Measurements from ENCODE around the gene MEIS1.

The MEIS1 gene

DNA sequence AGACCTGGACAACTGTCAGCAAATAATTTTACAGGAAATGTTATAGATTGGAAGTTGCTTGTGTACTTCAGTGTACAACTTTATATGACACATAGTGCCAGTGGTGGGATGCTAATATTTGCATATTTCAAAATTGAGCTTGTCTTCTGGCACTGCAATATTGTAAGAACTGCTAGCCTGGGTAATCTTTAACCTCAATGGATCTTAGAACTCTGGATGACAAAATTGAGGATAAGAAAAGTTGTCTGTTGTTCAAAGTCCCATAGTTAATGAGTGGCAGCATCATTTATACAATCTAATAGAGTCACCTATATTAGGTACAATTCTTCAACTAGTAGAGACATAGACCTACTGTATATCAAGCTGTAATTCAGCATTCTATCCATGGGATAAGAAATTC is 110.3 kb downstream of the MEIS1 start:
- DNase-seq, result no peak

DNA sequence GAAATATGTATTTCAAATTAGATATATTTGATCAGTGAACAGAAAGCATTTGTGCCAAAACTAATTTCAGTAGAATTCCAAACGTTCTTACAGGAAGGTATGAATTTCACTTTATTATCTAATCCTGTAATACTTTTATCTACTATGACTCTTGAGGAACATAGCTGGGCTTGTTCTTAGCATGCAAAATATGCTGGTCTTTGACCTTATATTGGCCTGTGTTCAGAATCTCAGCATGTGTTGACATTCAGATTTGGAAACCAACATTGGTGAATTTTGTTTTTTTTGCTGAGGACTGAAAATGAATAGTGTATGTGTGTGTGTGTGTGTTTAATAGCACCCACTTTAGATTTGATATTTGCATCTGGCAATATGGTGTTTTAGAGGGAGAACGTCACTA is 112.2 kb downstream of the MEIS1 start:
- no peak for DNase-seq

DNA sequence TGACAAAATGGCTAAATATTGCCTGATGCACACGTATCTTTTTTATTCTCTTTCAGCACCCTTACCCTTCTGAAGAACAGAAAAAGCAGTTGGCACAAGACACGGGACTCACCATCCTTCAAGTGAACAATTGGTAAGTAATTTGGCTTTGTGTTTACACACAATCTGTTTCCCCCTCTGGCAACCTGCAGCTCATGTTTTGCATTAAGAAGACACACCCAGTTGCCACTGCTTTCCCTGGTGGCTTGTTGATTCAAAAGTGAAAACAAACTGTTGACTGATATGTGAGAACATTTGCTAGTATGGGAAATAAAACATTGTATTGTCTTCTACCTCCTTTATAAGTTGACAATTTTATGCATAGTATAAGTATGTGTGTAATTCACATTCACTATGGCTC is 113.0 kb downstream of the MEIS1 start:
- peak; percentile 31 for DNase-seq

DNA sequence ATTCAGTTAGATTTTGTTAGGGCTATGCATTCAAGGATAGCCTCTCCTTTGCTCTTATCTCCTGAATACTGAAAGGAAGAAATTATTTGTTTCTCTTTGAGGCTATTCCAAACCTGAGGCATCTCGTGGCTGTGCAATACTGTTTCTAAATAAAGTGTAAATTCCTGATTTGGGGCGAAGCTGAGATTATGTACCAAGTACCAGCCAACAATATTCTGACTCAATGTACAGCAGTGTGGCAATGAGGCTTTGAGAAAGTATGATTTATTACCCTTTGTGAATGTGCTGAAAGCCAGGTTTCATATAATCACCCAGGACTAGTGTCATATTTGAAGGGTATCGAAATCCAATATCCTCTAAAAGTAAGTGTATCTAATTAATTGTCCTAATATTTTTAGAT is 113.5 kb downstream of the MEIS1 start:
- DNase-seq, result no peak

DNA sequence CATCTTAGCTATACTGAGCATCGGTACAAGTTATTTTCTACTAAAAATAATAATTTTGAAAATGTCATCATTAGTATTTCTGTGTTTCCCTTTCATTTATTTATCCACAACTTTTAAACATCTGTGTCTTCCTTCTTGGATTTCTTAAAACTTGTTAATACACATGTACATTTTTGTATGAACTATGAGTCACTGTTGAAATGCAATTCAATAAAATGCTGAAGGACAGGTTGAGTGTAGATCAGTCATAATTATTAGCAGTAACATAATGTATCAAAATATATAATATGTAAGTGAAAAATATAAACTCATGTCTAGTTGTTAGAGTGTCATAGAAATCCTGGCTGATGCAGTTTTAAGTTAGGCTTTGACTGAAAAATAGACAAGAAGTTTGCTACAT is 115.9 kb downstream of the MEIS1 start:
- DNase-seq, result no peak

DNA sequence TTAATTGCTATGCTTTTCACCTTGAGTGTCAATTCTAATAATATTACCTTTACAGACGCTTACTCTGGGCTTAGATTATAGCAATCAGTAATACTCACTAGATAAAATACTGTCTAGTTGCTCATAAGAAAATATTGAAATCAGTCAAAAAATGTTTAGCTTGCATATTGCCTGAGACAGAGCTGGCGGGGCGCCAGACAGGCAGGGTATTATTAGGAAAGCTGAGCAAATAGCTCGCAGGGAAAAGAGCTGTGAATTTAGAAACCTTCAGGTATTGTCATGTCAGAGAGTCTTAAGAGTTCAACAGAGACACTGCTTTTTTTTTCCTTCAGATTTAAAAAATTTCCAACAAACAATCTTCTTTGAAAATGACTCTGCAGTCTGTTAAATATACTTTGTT is 118.4 kb downstream of the MEIS1 start:
- peak; percentile 49 for DNase-seq

DNA sequence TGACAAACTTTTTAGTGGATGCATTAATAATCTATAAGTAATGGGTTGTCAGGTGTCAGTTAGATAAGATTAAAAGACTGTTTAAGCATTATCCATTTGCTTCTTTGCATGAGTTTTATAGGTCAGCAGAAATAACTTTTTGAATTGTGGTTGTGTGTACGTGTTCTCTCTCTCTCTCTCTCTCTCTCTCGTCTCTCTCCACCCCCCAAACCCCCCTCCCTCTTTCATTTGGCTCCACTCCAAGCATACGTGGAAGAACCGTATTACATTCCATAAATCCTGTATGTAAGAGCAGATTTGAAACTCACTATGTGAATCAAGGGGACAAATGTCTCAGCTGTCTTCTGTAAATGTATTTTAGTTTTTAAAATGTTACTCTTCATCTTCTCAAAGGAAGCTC is 120.2 kb downstream of the MEIS1 start:
- DNase-seq, result no peak

DNA sequence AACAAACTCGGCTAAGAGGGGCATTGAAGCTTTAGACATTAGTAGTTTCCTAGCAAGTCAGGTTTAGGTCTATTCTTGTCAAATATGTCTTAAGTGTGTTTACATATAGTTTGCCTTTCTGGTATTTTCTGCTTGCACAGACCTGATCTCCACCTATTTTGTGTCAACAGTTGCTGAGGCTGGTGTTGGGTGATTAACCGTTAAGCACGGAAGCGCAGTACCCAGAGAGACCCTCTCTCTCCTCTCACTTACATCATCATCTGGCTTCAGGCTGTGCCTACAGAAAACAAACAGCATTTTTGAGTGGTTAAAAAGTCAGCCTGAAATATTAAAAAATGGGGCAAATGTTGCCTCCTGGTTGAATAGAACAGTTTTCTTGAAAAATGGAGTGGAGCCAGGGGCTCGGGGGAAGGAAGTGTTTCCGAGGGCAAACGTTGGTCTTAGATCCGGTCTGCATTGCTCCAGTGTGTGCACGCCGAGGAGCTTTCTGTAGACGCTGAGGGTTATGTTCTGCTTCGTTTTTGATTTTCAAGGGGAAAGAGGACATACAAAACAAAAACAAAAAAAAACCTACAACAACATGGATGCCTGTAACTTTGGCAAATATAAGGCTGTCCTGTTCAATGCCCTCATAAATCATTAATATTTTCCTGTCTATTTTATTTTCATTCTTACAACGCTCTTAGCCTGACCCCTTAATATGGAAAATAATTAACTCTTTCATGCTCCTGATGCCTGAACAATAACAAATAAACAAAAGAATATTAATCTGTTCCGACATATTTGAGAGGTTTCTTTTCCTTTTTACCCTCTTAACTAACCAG is 120.8 kb downstream of the MEIS1 start:
- DNase-seq, result peak; percentile 38

DNA sequence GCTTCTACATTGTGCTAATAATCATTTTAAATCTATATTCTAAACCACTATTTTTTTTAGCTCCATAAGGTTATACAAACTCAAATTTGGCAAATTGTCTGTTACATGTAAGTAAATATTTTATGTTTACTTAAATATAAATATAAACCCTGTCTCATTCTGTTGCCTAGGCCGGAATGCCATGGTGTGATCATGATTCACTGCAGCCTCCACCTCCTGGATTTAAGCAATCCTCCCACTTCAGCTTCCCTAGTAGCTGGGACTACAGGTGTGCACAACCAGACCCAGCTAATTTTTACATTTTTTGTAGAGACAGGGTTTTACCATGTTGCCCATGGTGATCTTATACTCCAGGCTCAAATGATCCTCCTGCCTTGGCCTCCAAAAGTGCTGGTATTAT is 124.7 kb downstream of the MEIS1 start:
- no peak for DNase-seq

DNA sequence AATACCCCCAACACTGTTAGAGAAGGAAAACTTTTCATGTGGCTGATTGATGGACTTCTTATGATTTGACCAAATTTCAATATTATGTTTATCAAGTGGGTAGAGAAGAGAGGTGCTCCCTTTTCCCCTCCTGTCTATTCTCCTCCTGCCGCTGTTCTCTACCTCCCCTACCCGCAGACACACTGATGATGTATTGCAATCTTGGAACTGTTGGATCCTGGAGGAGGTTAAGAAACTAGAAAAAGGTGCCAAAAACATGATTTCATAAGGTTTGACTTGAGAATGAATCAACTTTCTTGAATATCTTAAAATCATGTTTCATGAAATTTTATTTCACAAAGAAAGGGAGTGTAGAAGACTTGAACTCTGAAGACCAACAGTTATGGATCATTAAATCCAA is 125.8 kb downstream of the MEIS1 start:
- no peak for DNase-seq

DNA sequence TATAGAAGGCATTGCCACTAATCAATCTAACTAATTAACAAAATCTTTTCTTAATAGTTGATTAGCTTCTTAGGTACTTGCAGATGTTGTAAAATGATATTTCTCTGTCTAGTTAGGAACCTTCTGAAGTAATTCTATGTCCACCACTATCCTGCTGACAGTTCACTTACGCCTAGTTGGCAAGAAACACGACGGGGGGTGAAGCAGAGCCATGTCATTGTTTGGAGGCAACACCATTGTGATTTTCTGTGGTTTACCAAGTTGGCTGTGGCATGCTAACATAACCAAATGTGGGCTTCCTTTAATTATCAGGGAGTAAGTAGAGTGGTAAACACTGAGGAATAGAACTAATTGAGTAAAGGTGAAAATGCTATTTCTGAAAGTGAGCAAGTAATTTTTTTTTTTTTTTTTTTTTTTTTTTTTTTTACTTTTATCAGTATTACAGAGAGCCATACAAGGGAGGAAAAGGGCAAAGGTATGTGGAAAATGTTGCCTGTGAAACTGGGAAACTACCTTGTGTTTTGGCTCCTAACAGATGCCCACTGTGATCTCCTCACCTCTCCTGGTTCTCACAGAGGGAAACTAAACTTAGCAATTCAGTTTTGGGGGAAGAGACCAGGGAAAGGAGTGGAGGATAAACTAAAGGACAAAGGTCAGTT is 126.8 kb downstream of the MEIS1 start:
- no peak for DNase-seq

DNA sequence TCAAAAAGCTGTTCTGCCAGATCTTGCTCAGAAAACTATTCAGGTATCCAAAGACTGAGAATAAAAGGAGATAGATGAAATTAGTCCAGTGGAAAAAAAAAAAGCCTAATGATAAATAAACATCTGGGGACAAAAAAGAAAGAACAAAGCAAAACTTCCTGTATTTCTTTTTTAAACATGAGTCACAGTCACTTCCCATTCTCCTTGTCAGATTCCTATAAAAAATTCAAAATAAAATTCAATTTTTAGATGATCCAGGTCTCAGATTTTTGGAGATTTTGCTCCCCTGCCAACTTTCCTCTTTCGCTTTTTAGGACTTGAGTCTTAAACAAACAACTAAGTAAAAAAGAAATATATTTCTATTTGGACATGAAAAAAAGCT is 127.4 kb downstream of the MEIS1 start:
- DNase-seq, result no peak

DNA sequence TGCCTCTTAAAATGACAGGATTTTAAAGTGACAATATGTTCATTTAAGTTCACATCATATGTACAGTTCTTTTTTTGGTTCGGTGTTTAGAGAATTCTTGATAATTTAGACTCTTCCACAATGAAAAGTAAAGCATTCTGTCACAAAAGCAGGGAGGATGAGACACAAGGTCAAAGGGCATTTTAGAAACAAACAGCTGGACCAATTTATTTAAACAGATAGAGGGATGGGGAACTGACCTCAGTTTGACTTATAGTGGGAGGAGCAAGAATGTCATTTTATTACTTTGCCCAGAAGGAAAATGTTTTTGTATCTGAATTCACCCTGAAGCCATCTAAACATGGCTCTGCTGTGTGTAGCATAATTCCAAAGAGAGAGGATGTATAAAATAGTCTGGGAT is 128.5 kb downstream of the MEIS1 start:
- DNase-seq, result no peak

DNA sequence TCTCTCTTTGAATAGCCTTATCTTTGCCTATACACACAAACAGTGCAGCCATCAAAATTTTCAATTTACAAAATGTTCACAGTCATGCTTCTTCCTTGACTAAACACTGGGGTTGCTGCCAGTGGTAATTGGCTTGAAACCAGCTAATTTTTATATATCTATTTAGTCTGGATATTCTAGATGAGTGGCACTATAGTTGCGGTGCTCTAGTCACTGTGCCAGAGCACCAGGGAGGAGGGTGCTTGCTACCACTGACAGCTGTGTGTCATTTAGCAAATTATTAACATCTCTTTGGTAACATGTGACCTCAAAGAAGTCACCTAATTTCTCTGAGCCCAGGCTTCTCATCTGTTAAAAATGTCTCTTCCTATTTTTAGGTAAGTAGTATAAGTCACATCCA is 130.4 kb downstream of the MEIS1 start:
- DNase-seq, result no peak

DNA sequence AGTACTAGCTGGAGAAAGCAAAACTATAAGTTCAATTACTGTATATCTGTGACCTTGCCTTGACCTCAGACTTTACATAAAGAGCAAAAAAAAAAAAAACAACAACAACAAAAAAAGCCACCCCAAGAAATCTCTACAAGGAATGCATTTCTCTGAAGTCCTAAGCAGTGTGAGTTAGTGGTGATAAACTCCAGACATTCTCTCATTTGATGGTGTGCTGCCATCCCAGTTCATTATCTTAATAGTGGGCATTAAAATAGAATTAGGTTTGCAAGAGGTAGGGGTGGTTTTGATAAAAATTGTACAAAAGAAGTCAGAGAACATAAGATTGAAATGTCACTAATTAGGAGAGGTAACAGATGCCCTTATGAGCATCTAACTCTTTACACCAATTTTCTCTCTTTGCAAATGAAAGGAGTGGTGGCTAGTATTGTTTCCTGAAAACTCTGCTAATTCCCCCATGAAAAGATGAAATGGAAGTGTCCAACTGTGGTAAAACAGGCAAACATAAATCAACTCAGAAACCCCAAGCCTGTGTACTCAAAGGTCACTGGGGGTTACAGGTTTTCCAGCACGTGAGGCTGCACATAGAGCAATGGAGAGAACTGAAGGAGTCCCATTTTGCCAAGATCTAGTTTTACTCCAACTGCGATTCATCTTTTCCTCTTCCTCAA is 131.9 kb downstream of the MEIS1 start:
- DNase-seq, result no peak

DNA sequence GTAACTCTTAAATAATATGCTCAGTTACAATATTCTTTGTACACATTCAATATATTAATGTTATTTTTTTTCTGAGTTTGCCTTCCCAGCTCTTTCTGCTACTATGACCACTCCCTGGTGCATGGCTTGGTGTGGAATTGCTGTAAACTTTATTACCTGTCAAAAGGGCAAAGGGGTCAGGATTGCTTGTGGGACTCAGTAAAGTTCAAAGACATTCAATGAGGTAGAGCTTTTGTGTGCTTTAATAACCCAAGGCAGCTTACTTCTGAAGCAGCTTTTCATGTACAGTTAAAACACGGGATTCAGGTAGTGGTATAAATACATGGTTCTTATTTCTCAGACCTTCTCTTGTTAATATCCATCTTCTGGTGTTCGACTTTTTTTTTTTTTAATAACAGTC is 132.8 kb downstream of the MEIS1 start:
- no peak for DNase-seq

DNA sequence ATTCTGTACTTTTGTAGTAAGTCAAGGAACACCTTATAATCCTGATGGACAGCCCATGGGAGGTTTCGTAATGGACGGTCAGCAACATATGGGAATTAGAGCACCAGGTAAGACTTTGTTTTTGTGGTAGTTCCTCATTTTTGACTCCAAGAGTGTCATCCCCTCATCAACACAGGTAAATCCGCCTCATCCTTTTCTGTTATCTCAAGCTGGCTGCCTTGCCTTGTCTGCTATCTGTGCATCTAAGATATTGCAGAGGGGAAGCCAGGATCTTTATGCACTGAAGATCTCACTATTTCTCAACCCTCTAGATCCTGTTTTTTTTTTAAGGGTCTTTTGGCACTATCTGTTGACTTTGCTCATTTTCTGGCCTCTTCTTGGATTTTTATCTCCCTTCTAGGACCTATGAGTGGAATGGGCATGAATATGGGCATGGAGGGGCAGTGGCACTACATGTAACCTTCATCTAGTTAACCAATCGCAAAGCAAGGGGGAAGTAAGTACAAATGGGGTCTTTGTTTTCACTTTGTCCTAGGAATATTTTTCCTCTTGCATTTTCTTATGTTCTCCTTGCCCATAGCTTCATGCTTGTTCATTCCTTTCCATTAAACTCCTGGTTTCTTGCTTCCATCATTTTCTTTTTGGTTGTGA is 133.8 kb downstream of the MEIS1 start:
- DNase-seq, result no peak

DNA sequence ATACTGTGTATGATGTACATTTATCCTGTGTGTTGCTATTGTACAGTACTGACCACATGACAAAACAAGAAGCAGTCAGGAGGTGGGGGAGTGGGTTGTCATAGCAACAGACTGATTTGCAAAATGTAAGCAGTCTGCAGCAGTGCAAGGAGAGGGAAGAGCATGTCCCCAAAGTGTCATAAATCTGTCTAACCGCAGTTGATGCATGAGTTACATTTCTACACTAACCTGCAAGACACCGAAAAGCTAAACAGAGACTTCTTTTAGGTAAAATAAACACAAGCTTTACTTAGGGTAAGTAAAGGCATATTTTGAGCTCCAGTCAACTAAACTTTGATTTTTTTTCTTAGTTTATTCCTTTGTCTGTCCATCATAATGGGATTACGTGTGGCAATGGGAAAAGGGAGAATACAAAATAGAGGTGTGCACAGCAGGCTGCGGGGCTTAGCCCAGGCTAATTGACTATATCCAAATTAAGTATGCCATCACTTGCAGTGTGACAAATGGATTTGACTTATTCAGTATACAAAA is 134.5 kb downstream of the MEIS1 start:
- DNase-seq, result peak; percentile 14

DNA sequence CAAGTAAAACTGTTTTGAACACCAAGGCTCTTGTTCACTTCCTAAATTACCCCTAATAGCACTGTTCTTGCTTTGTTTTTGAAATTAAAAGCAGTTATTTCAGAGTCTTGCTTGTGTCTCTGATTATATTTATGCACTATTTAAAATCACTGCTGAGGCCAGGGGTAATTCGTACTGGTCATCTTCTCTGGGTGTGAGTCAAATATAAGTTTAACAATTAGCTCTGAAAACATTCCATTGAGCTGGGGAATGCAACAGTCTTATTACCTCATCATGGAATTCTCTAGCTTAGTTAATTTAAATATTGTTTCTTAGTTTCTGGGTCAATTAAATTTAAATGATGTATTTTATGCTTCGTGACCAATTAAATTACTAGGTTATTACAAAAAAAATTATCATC is 135.0 kb downstream of the MEIS1 start:
- DNase-seq, result no peak

DNA sequence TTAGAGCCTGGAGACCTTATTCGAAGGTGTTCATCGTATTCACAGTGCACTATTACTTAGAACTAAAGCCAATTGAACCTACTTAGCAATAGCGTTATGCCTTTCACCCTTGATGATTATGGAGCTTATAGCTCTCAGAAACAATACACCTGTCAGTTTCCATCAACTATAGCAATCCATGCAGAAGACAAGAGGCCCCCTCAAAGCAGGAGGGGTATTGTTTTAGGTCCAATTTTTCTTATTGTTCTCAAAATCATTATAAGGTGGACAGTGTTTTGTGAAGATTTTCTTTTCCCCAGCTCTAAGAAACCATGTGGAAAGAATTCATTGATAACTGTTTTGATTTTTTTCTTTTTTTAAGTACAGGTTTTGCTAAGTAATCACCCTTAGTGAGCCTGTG is 135.5 kb downstream of the MEIS1 start:
- DNase-seq, result no peak

DNA sequence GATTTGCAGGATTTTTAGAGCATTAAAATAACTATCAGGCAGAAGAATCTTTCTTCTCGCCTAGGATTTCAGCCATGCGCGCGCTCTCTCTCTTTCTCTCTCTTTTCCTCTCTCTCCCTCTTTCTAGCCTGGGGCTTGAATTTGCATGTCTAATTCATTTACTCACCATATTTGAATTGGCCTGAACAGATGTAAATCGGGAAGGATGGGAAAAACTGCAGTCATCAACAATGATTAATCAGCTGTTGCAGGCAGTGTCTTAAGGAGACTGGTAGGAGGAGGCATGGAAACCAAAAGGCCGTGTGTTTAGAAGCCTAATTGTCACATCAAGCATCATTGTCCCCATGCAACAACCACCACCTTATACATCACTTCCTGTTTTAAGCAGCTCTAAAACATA is 137.0 kb downstream of the MEIS1 start:
- DNase-seq, result no peak

DNA sequence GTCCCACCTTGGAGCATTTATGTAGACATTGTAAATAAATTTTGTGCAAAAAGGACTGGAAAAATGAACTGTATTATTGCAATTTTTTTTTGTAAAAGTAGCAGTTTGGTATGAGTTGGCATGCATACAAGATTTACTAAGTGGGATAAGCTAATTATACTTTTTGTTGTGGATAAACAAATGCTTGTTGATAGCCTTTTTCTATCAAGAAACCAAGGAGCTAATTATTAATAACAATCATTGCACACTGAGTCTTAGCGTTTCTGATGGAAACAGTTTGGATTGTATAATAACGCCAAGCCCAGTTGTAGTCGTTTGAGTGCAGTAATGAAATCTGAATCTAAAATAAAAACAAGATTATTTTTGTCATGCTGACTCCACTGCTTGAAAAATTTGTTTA is 137.5 kb downstream of the MEIS1 start:
- DNase-seq, result no peak

DNA sequence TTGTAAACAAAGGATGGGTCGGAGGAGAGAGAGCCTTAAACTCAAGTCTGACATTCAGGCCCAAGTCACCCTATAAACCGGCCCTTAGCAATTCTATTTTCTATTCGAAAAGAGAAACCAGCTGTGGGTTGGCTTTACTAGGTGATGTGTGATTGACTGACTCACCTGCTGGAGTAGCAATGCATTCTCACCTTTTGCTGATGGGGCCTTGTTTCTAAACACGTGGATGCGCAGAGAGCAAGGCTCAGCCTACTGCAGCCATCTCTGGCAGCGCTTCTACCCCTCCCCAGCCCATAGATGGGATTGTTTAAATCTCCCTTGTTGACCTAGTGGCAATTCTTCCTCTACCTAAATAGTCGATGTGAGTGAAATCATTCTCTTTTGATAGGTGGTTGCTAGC is 138.5 kb downstream of the MEIS1 start:
- DNase-seq, result peak; percentile 61
